Measurements from ENCODE around the gene TEX2. TPM values are rescaled to one million over a fixed set of nuclear protein-coding genes. Genes with fewer than 3 reads are reported as not detected.
"Not testable (repeated sequence)": the region's sequence is repeated elsewhere in the genome, so short reads cannot be mapped to it uniquely, and the experiment has no call there.

TEX2 gene
- total RNA-seq, 1 experiment from 2014 or later = 16.7 TPM

- no peak for DNase-seq (ENCODE audit: low read depth)
Observed at GRCh38 chr17:64182325-64183012, 80.6 kb downstream of the TEX2 start.

- DNase-seq (ENCODE audit: low read depth) = no peak
Observed at GRCh38 chr17:64180089-64181073, 82.7 kb downstream of the TEX2 start.

DNA sequence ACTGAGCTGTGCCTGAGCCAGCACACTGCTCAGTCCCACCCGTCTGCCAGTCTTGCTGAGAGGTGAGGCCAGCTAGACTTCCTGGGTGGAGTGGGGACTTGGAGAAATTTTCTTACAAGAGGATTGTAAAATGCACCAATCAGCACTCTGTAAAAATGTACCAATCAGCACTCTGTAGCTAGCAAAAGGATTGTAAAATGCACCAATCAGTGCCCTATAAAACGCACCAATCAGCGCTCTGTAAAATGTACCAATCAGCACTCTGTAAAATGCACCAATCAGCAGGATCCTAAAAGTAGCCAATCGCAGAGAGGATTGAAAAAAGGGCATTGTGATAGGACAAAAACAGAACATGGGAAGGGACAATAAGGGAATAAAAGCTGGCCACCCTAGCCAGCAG is 84.0 kb downstream of the TEX2 start:
- not testable (repeated sequence) for DNase-seq (ENCODE audit: low read depth)

GRCh38 chr17:64178011-64178825 is 84.8 kb downstream of the TEX2 start:
- peak; percentile 86 for DNase-seq (ENCODE audit: low read depth)

DNA sequence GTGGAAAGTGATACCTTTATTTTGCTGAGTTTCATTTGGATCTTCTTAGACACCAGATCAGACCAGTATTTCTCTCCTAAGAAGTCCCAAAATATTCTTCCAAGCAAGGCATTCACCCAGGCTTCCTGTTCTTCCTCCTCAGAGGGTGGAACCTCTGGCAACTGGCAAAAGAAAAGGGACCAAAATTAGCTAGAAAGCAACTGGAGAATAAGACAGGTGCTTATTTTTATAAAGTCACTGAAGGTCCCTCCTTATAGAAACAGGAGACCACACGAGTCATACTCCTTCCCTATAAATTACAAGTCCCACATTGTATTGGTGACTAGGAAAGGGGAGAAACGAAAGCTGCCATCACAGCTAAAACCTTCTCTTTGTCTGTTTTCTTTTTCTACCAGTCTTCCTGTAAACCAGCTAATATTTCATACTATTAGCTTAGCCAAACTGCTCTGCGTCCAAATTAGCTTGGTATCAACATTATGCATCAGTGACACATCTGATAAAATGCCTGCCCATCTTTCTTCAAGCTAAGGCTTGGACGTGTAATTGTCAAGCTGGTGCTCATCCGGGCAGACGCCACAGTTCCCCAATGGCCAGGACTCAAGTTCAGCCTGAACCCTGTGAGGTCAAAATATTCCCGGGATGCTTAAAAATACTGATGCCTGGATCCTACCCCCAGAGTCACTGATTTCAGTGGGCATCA is 85.6 kb downstream of the TEX2 start:
- DNase-seq (ENCODE audit: low read depth) = no peak

DNA sequence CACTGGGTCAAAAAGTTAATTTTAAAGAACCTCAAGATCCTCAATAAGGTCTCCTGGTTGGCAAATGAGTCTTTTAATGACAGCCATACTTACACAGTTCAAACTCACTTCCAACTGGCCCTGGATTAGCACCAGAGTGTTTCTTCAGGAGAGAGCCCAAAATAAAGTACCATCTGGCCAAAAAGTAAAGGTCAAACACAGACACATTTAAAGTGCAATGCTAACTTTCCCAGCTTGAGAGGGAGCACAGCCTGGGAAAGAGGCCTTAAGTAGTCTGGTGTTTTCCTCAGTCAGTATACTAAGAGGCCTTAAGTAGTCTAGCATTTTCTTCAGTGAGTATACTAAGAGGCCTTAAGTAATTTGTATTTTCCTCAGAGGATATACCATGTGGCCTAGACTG is 86.5 kb downstream of the TEX2 start:
- DNase-seq (ENCODE audit: low read depth) = no peak

GRCh38 chr17:64174686-64175456 is 88.2 kb downstream of the TEX2 start:
- peak; percentile 95 for DNase-seq (ENCODE audit: low read depth)

- no peak for DNase-seq (ENCODE audit: low read depth)
Observed at GRCh38 chr17:64173646-64174045, 89.4 kb downstream of the TEX2 start.

GRCh38 chr17:64172510-64172909 is 90.5 kb downstream of the TEX2 start:
- no peak for DNase-seq (ENCODE audit: low read depth)

- DNase-seq (ENCODE audit: low read depth) = no peak
Observed at GRCh38 chr17:64171041-64171440, 92.0 kb downstream of the TEX2 start.

- no peak for DNase-seq (ENCODE audit: low read depth)
Observed at GRCh38 chr17:64170286-64170685, 92.8 kb downstream of the TEX2 start.

DNA sequence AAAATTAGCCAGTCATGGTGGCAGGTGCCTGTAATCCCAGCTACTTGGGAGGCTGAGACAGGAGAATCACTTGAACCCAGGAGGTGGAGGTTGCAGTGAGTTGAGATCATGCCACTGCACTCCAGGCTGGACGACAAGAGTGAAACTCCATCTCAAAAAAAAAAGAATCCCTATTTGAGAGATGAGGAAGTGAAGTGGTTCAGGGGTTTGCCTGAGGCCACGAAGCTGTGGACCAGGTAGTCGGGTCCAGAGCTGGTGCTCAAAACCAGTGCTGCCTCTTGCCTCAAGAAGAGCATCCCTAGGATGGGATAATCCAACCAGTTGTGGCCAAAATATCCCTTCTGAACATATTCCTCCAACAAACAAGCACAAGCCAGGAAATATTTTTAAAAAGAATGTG is 95.4 kb downstream of the TEX2 start:
- not testable (repeated sequence) for DNase-seq (ENCODE audit: low read depth)

DNA sequence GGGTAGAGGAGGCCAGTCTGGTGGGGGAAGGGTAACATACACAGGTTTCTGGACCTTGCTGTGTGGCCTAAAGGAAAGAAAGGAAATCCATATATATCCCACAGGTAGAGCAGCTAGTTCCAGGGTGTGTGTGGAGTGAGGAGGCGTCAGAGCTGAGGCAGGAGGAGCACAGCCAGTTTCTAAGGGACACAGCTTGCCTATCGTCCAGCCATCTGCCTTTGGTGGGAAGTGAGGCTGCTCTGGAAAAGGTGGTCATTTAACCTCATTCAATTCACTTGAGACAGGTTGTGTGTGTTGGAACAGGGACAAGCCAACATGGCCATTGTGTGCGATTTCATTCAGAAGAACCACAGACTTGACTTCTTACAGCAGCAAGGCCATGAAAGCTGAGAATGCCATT is 96.2 kb downstream of the TEX2 start:
- no peak for DNase-seq (ENCODE audit: low read depth)

- DNase-seq (ENCODE audit: low read depth) = no peak
Observed at GRCh38 chr17:64165347-64165746, 97.7 kb downstream of the TEX2 start.

DNA sequence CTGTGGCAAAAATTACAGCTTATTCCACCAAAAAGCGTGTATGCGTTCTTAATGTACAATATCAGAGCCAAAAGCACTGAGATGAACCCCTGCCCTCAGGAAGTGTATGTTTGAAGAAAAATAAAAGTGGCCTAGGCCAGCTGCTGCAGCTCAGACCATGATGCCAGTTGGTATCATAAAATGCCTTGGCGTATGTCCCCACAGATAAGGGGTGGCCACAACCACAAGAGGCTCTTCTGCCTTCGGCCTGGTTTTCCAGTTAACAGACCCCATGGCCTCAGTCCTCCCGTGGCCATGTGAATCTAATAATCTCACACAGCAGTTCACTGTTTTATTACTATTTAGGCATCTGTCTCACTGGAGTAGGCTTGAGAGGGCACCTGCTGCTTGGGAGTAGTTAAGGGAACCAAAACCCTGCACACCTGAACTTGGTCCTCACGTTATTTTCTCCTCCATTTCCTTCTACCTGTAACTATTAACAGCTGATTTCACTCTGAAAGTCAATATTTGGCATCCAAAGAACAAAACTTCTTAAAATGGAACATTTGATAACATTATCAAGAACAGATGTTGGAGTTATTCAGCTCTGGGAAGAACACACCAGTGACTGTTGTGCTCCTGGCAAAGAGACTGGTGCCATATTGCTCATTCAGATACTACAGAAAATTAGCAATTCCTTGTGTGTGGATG is 98.3 kb downstream of the TEX2 start:
- DNase-seq (ENCODE audit: low read depth) = no peak

GRCh38 chr17:64163468-64163867 is 99.6 kb downstream of the TEX2 start:
- no peak for DNase-seq (ENCODE audit: low read depth)

- no peak for DNase-seq (ENCODE audit: low read depth)
Observed at GRCh38 chr17:64162554-64162953, 100.5 kb downstream of the TEX2 start.

DNA sequence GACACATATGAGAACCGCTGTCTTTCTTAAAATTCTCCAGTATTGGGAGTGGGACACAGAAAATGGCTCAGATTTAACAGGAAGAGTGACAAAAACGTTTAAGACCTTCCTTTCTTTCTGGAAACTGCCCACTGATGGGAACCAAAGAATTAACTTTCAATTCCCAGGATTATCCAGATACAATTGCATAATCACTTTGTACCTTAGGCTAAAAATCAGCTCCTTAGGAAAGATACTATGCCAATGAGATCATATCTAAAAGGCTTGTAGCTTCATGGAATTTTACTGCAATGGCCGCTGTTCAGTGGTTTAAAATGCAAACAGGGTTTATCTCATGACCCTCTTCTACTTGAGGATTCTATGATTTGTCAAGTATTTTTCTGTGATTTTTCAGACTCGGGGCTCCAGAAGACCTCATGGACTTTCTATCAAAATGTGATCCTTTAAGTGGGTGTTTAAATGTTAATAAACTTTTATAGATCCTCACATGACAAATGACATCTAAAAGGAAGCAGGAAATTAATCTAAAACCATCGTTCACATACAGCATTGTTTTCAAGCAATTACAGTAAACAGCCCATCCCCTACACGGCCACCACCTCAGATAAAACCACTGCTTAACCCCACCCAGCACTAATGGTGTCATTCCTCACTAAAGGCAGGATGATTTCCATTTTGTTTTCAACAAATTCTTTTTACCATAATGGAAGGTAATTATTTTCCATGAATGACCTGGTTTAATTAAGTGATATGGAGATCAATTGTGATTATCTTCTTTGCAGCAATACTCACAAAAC is 101.5 kb downstream of the TEX2 start:
- peak; percentile 39 for DNase-seq (ENCODE audit: low read depth)

- no peak for DNase-seq (ENCODE audit: low read depth)
Observed at GRCh38 chr17:64160378-64160777, 102.7 kb downstream of the TEX2 start.

All from RPMI7951 (cell line).